Measurements from ENCODE around the gene ISCU.
"Not testable (repeated sequence)": the region's sequence is repeated elsewhere in the genome, so short reads cannot be mapped to it uniquely, and the experiment has no call there.

The ISCU gene

GRCh38 chr12:108547686-108548085 lies 14.7 kb upstream of the ISCU start:
- DNase-seq, result no peak

GRCh38 chr12:108548954-108549521 lies 13.4 kb upstream of the ISCU start:
- DNase-seq, result no peak

- no peak for DNase-seq
These were observed 10.9 kb upstream of the ISCU start for GRCh38 chr12:108551535-108551934.

GRCh38 chr12:108553799-108554198 lies 8.6 kb upstream of the ISCU start:
- no peak for DNase-seq

GRCh38 chr12:108555383-108555782 lies 7.0 kb upstream of the ISCU start:
- not testable (repeated sequence) for DNase-seq

GRCh38 chr12:108559007-108559655 lies 3.3 kb upstream of the ISCU start:
- DNase-seq, result no peak

GRCh38 chr12:108559748-108560147 lies 2.6 kb upstream of the ISCU start:
- DNase-seq, result no peak

- no peak for DNase-seq
These were observed 2.1 kb upstream of the ISCU start for GRCh38 chr12:108560321-108560721.

GRCh38 chr12:108560752-108561719 lies 1.4 kb upstream of the ISCU start, which contains the start of gene SART3:
TSS of gene SART3 (minus strand) at chr12:108561173. CDS start at chr12:108561154, 19 bp downstream.
- DNase-seq, result peak; percentile 76 to 90

- peak in 1 of 2 experiments; percentile 72 for DNase-seq
These were observed 496 bp upstream of the ISCU start for GRCh38 chr12:108561852-108562347.

- DNase-seq, result peak; percentile 69 to 82
These were observed 874 bp downstream of the ISCU start for GRCh38 chr12:108563136-108563803.

- no peak for DNase-seq
These were observed 1.4 kb downstream of the ISCU start for GRCh38 chr12:108563804-108564151.

GRCh38 chr12:108564724-108565123 lies 2.3 kb downstream of the ISCU start:
- DNase-seq, result no peak

- DNase-seq, result no peak
These were observed 2.8 kb downstream of the ISCU start for GRCh38 chr12:108565146-108565545.

GRCh38 chr12:108565976-108566375 lies 3.6 kb downstream of the ISCU start:
- DNase-seq, result peak; percentile 71 to 91

GRCh38 chr12:108566452-108566851 lies 4.1 kb downstream of the ISCU start:
- DNase-seq, result no peak

- DNase-seq, result no peak
These were observed 5.3 kb downstream of the ISCU start for GRCh38 chr12:108567406-108568337.

- peak; percentile 55 to 77 for DNase-seq
These were observed 6.2 kb downstream of the ISCU start for GRCh38 chr12:108568338-108569154.

GRCh38 chr12:108570743-108571608 lies 8.6 kb downstream of the ISCU start:
- peak in 1 of 2 experiments; percentile 56 for DNase-seq
